ENCODE measurements around the gene BEND3.

DNA sequence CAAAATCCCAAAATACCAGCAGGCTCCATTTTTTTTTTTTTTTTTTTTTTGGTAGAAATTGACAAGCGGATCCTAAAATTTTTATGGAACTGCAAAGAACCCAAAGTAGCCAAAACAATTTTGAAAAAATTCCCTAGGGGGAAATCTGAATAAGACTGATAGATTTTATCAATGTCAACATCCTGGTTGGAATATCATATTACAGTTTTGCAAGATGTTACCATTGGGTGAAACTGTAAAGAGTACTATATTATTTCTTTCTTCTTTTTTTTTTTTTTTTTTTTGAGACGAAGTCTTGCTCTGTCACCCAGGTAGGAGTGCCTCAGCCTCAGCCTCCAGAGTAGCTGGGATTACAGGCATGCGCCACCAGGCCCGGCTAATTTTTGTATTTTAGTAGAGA is 29.4 kb upstream of the BEND3 start:
- no peak for TF ChIP-seq POLR2AphosphoS5 (IDR thresholded peaks at IDR 0.05)
- TF ChIP-seq, protein P1, sequence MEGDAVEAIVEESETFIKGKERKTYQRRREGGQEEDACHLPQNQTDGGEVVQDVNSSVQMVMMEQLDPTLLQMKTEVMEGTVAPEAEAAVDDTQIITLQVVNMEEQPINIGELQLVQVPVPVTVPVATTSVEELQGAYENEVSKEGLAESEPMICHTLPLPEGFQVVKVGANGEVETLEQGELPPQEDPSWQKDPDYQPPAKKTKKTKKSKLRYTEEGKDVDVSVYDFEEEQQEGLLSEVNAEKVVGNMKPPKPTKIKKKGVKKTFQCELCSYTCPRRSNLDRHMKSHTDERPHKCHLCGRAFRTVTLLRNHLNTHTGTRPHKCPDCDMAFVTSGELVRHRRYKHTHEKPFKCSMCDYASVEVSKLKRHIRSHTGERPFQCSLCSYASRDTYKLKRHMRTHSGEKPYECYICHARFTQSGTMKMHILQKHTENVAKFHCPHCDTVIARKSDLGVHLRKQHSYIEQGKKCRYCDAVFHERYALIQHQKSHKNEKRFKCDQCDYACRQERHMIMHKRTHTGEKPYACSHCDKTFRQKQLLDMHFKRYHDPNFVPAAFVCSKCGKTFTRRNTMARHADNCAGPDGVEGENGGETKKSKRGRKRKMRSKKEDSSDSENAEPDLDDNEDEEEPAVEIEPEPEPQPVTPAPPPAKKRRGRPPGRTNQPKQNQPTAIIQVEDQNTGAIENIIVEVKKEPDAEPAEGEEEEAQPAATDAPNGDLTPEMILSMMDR (IDR thresholded peaks at IDR 0.05) = no peak
- TF ChIP-seq POLR2A (IDR thresholded peaks at IDR 0.05) = no peak

All from upper lobe of left lung (tissue), 4 donors.